ENCODE results near the gene ARMCX1. TPM values are rescaled to one million over a fixed set of nuclear protein-coding genes. Genes with fewer than 3 reads are reported as not detected.

ARMCX1 gene
- total RNA-seq, result under 1 TPM; 0.14 to 0.30 TPM

DNA sequence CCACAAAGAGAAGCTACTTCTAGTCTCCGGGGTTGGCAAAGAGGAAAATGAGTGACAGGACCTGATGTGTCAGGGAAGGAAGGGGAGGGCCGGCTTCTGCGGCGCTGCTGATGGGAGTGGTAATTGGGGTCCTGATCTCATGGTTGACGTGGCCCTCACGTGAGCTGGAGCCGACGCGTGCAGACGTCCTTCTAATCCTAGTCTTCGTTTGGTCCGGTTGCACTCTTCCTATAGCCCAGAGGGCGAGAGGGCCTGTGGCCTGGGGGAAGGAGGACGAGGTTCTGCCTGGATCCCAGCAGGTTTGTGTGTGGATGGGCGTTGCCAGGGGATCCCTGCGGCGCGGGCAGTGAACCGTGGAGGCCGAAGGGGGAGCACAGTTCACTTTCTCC, at the start of gene ARMCX1:
Gene ARMCX1 (plus strand): TSS at position 186 of the 389 bp plus-strand sequence. CDS start 2,384 bp downstream, outside the sequence.

Other genes starting within 250 kb of the ARMCX1 start
- gene TIMM8A, start 201.8 kb upstream of the ARMCX1 start, total RNA-seq, result 10 to 100 TPM; 12.3 to 14.0 TPM
- under 1 TPM; 0.10 to 0.28 TPM for gene BTK, start 164.4 kb upstream of the ARMCX1 start, total RNA-seq
- 100 to 1,000 TPM; 331 to 406 TPM for gene RPL36A, start 159.5 kb upstream of the ARMCX1 start, total RNA-seq
- gene GLA, start 142.6 kb upstream of the ARMCX1 start, total RNA-seq, result 10 to 100 TPM; 22.6 to 23.6 TPM
- gene HNRNPH2, start 142.3 kb upstream of the ARMCX1 start, total RNA-seq, result 10 to 100 TPM; 45.3 to 46.4 TPM
- 1 to 10 TPM; 2.2 to 2.3 TPM for gene ARMCX4, start 65.1 kb upstream of the ARMCX1 start, total RNA-seq
- 10 to 100 TPM; 37.4 to 42.7 TPM for gene ARMCX6, start 67.5 kb downstream of the ARMCX1 start, total RNA-seq
- gene ARMCX3, start 72.6 kb downstream of the ARMCX1 start, total RNA-seq, result 10 to 100 TPM; 26.4 to 27.0 TPM
- gene ARMCX2, start 109.3 kb downstream of the ARMCX1 start, total RNA-seq, result 1 to 10 TPM; 2.7 to 3.1 TPM

Data from activated naive CD4-positive, alpha-beta T cell treated with anti-CD3 and anti-CD28 coated beads, Interleukin-2, amount 10 ng/mL, durations not matched to agents 5 hours and 36 hours (primary cell).